Stimulated activated CD8-positive, alpha-beta memory T cell treated with anti-CD3 and anti-CD28 coated beads, Interleukin-15, amount 100 ng/mL, for 48 hours (primary cell): ENCODE data around the gene ZNF22.

Experiments used
- DNase-seq, 2 donors: peaks; one replicate each; pipeline ENCODE4 v3.0.0-alpha.2; 2020; ENCODE audit warnings: low read depth in 2 of 2

The ZNF22 gene

GRCh38 chr10:45000752-45001380 lies at the start of gene ZNF22:
Gene ZNF22 (plus strand): TSS chr10:45000923. CDS start chr10:45003369, 2,446 bp downstream.
- DNase-seq = peak; percentile 56 to 64

DNA sequence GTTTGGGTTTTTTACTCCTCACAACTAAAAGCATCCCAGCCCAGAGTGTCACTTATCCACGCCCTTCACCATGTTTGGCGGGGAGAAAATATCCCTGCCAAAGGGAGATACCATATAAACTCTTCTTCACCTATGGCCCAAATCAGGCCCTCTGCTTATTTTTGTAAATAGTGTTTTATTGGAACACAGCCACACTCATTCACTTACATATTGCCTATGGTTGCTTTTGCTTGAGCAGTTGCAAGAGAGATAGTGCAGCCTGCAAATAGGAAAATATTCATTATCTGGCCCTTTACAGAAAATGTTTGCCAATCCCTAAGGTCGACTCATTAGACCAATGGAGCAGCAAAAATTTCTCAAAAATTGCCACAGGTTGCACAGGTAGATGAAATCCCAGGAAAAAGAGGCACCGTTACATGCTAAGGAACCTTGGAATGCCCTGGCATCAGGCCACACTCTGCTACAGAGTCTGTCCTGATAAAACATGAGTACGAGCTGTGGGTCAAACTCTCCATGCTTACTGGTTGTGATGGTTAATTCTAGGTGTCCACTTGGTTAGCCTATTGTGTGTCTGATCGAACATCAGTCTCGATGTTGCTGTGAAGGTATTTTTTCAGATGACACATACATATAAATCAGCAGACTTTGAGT lies 49.0 kb upstream of the ZNF22 start:
- DNase-seq = no peak

GRCh38 chr10:44952779-44953231 lies 47.9 kb upstream of the ZNF22 start:
- DNase-seq = no peak

DNA sequence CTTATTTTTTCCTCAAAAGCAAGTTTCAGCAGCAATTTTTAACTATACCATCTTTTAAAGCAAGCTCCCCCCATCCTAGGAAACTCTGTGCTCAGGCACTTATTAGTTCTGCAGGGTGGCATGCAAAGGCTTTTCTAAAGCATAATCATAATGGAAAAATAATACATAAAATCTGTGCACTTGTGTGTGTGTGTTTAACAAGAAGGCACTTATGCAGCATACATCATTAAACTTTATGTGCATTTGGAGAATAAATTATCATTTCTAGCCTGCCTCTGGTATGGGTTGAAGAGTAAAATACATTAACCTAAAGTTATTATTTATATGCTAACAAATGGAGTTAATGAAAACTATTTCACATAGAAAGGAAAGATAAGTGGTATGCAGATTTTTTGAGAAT lies 46.7 kb upstream of the ZNF22 start:
- no peak for DNase-seq

DNA sequence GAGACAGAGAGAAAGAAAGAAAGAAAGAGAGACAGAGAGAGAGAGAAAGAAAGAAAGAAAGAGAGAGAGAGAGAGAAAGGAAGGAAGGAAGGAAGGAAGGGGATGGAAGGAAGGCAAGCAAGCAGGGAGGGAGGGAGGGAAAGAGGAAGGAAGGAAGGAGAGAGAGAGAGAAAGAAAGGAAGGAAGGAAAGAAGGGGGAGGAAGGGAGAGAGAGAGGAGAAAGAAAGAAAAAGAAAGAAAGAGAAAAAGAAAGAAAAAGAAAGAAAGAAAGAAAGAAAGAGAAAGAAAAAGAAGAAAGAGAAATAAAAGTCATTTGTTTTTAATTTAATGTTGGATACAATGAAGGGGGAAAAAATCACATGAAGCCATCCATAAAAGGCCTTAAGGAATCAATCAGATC lies 45.8 kb upstream of the ZNF22 start:
- DNase-seq = no peak

DNA sequence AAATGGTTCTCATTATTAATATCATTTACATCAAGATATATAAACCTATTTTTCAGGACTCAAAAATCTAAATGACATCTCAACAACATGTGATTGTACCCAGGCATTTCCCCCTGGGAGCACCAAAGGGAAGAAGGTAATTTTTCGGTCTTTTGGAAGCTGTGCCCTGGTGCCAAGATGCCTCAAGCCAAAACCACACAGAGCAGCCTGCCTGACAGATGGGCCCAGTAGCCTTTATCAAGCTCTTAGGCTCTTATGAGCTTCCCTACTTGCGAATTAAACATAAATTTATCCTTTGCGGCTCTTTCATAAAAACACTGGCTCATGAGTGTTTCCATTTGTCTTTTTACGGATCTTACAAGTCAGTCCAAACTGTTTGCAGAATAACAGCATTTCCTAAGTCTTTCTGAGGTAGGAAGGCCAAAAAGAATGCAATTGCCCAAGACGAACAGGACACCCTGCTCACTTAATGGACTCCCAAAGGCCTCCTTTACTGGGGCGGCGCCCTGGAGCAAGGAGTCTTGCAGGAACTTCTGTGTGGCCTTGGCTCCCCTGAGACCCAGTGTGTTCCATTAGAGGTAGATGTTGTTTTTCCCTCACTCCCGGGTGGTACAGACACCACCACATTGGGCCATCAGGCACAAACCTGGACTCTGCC lies 45.2 kb upstream of the ZNF22 start:
- DNase-seq = no peak

DNA sequence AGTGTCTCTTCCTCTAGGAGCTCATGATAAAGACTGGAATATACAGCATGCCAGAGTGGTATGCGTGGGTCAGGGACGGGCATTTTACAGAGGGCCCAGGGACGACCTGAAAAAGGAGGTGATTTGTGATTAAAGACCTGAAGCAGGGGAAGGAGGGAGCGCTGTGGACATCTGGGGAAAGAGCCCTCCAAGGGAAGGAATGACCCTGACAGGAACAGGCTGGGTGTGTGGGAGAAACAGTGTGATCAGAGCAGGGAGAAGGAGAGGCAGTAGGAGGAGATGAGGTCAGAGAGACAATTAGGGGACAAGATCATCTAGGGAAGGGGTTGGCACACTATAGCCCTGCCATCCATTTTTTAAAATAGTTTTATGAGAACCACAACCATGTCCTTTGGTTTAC lies 44.5 kb upstream of the ZNF22 start:
- no peak for DNase-seq

DNA sequence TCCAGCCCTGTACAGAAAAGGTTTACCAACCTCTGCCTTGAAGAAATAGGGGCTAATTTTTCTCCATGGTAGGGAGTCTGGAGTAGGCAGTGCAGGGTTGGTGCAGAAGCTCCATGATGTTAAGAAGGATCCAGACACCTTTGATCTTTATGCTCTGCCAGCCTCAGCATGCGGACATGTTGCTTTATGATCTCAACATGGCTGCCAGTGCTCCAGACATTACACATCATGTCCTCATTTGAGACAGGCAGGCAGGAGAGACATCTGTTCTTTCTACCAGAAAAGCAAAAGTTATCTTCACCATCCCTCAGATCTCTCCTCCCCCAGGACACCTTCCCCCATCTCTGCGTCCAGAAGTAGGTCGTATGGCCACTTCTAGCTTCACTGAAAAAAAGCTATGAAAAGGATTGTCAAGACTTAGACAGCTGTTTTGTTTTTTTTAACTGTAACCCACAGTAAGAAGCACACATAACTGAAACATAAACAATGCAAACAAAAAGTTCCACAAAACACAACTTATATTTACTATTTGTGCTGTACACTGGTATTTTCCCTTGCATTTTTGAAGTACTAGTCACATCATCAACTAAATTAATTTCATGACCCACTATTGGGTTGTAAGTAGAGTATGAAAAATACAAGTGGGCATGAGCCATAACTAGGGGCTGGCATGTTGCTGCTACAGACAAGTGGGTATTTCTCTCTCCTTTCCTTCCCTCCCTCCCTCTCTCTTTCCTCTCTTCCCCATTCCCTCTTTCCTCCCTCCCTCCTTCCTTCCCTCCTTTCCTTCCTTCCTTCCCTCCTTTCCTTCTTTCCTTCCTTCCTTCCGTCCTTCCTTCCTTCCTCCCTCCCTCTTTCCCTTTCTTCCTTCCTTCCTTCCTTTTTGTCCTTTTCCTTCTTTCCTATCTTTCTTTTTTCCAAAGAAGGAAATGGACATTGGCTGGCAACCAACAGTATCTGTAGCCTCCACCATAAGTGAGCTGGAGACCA lies 43.7 kb upstream of the ZNF22 start:
- no peak for DNase-seq

DNA sequence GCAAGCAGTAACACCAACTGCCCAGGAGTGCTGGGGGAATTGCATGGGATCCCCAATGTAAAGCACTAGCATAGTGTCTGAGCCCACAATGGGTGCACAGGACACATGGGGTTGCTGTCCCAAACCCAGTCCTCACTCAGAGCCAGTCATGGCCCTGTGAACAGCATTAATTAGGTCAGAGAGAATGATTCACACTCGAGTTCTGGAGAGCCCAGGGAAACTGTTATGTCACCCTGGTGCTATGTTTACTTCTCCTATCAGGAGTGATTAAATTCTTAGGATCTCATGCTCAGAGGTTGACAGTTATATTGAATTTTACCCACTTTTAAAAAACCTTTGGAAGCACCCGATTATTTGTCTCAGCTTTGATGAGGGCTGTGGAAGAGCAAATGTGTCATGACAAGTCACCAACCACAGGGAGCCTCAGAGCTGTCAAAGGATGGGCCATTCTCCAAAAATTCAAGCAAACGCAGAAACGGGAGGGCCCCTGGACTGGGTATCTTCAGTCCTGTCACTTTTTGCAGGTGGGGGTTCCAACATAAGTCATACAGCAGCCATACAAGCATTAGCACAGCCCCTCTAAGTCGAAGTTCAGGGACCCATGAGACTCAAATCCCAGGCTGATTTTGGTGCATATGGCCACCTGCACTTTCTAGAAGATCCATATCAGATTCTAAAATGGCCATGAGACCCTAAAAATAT lies 42.4 kb upstream of the ZNF22 start:
- DNase-seq = no peak

DNA sequence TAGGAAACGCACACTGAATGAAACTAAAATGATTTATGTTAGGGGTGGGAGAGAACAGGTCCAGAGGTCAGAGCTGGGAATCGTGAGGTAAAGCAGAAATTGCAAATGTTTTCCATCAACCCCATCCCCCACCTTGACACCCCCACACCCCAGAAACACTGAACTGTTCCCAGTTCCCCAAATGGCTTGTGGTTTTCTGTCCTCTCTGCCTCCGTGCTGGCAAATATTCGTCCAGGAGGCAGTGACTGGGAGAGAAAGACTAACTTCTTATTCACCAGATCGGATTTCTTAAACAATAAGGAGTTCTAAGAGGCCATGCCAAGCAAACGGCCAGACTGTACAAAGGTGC lies 41.9 kb upstream of the ZNF22 start:
- no peak for DNase-seq

- peak; percentile 85 to 86 for DNase-seq
These were observed 41.3 kb upstream of the ZNF22 start, which contains the start of gene RASSF4 for GRCh38 chr10:44959247-44960087. Gene RASSF4 (plus strand): TSS chr10:44959802. CDS start chr10:44970203, 10,401 bp downstream.

DNA sequence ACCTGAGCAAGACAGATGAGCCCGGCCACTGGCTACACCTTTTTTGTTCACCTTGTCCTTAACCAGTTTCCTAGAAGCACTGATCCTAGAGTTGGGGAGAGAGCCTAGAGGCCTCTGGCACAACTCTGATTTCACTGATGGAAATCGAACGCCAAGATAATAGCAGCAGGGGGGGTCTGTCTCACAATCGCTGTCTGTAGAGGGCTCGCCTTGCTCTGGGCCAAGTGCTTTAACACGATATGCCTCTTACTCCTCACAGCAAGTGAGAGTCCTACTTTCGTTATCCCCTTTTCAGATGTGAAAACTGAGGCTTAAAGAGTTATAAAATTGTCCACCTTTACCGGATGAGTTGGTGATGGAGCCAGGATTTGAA lies 40.6 kb upstream of the ZNF22 start:
- DNase-seq = no peak

GRCh38 chr10:44960482-44961229 lies 40.1 kb upstream of the ZNF22 start:
- DNase-seq = no peak

- no peak for DNase-seq
These were observed 39.5 kb upstream of the ZNF22 start for GRCh38 chr10:44961230-44961571.

DNA sequence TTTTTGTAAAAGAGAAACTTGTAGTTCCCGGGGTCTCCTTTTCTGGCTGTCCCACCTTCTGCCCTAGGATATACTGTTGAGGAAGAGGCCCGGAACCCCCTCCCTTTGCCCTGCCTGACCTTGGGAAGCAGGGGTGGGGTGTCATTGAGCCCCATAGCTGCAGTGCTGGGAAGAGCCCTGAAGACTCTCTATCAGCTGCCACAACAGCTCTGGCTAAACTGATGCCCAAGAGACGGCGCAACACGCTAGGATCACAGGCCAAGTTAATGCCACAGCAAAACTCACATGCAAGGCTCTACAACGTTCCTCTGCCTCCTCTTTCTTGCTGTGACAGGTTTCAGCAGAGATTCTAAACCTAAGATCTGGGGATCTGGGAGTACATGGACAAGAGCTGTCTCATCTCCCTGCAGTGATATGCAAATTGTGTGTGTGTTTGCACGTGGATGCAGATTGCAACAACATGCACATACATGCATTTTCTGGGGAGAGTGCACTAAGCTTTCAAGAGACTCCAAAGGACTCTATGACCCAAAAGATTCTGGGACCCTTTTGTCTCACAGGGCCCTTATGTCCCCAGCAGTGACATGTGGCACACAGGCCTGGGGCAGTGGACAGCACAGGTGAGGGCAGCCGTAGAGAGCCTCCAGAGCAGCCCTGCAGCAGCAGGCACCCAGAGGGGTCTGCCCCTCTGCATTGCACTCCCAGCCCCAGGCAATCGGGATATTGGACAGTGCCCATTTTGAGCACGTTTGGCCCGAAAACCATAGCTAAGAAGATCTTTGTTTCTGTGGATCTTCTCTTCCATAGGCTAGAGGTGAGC lies 38.6 kb upstream of the ZNF22 start:
- no peak for DNase-seq

DNA sequence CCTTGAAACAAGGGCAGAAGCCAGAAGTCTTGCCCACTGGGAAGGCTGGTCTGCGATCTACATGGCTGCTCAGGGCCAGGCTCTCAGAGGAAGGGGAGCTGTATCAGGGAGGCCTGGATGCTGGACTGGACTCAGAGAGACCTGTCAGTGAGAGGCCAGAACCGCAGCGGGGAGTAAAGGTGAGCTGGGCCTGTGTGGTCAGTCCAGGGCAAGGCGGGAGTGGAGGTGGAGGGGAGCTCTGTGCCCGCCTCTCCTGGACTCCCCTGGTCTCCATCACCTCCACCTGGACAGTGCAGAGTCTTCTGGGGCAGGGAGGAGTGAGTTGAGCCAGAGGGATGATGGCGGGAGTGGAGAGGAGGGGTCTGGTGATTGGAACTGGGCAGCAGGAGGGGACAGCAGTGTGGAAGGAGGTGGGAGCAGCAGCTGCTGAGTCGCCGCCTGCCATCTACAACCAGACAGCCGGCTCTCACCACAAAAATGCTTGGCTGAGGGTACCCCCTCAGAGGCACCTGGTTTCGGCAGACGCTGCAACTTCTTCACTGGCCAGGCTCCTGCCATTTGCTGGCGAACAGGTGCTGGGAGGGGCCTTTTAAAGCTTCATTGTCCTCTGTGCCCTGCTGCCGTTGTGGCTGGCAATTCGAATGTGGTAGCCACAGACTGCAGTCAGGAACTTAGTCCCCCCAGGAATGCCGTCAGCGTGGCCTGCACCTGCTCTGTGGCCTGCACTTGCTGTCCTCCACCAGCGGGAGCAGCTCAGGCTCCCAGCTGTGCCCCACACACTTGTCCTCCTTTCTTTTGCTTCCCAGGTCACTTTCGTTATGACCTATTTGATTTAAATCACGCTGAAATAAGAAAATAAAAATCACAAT lies 37.6 kb upstream of the ZNF22 start:
- no peak for DNase-seq

- no peak for DNase-seq
These were observed 36.7 kb upstream of the ZNF22 start for GRCh38 chr10:44963772-44964633.
